K562 (cell line): Measurements from ENCODE around the gene ZNF775. TPM values are rescaled to one million over a fixed set of nuclear protein-coding genes. Genes with fewer than 3 reads are reported as not detected.

Experiments used
- BCOR ChIP-seq: fragments of 450-650 bp; IDR thresholded peaks from 2 replicates; pipeline ENCODE4 v1.6.1; 2016
- HMGXB4 ChIP-seq: sonication (generic); formaldehyde crosslinking; IDR thresholded peaks from 2 replicates; pipeline ENCODE4 v1.8.1; 2023; ENCODE audit warnings: mild to moderate bottlenecking, missing genetic modification reagents
- KAT2B ChIP-seq: IDR thresholded peaks from one replicate; pipeline ENCODE4 v1.6.1; 2012; ENCODE audit warnings: low read depth, mild to moderate bottlenecking, control low read depth, inconsistent platforms, low read length, moderate library complexity
- MYC ChIP-seq, 2 experiments: fragments of 250-450 bp in 1 of 2; sonication (Bioruptor Pico) in 1 of 2; IDR thresholded peaks; 2 replicates each; pipeline versions ENCODE4 v1.5.1 to v1.6.1; 2012 to 2021; ENCODE audit warnings: low read depth in 2 of 2, borderline replicate concordance in 1 of 2, improper control_type of control experiment in 1 of 2, low read length in 1 of 2, mild to moderate bottlenecking in 1 of 2, moderate library complexity in 1 of 2
- NONO ChIP-seq, 2 experiments: fragments of 200-400 bp in 1 of 2; fragments of 450-650 bp in 1 of 2; formaldehyde crosslinking in 1 of 2; IDR thresholded peaks; 2 replicates each; pipeline ENCODE4 v1.6.1; 2017; ENCODE audit warnings: low read depth in 2 of 2, mild to moderate bottlenecking in 2 of 2, moderate library complexity in 2 of 2, low read length in 1 of 2
- TSHZ1 ChIP-seq: fragments of 250-450 bp; sonication (Bioruptor Pico); IDR thresholded peaks from 2 replicates; pipeline ENCODE4 v1.4.0; 2020; ENCODE audit warnings: mild to moderate bottlenecking, moderate library complexity
- ZNF830 ChIP-seq: fragments of 250-450 bp; sonication (Bioruptor Pico); IDR thresholded peaks from 2 replicates; pipeline ENCODE4 v1.5.0; 2021; ENCODE audit warnings: mild to moderate bottlenecking
- polyA plus RNA-seq, 8 experiments: library from polyadenylated mRNA; depleted of rRNA in 4 of 8; stranded (reverse) in 5 of 8; unstranded in 3 of 8; fragments of >200 nt; fragmentation: Nextera tagmentation in 2 of 8; fragmentation: Illumina TruSeq in 1 of 8; extraction: Ambion mirVana in 2 of 8; extraction: Trizol in 1 of 8; gene quantifications; 2 replicates each; pipeline versions ENCODE4 v1.2.1 to v1.2.3, GENCODE V29; 2011 to 2014; ENCODE audit warnings: inconsistent platforms in 1 of 8, missing spikeins in 1 of 8
- total RNA-seq, 7 experiments: library from RNA; depleted of rRNA in 6 of 7; stranded (reverse); fragments of >200 nt in 6 of 7; fragmentation: Illumina TruSeq in 2 of 7; extraction: Trizol in 2 of 7; gene quantifications; 2 replicates each; pipeline versions ENCODE4 v1.2.1 to v1.2.3, GENCODE V29; 2011 to 2021; ENCODE audit warnings: low replicate concordance in 1 of 7
- TF ChIP-seq, protein P1 (sequence below): sonication (generic); formaldehyde crosslinking; IDR thresholded peaks from 2 replicates; pipeline ENCODE4 v1.9.0; 2022; ENCODE audit warnings: mild to moderate bottlenecking, missing genetic modification reagents
- TF ChIP-seq, protein P2 (sequence below): fragments of 250-450 bp; sonication (Bioruptor Pico); IDR thresholded peaks from 2 replicates; pipeline ENCODE4 v1.5.0; 2021; ENCODE audit warnings: mild to moderate bottlenecking, borderline replicate concordance
- TF ChIP-seq, protein P3 (sequence below), 3 experiments: IDR thresholded peaks in 2 of 3; conservative IDR thresholded peaks in 1 of 3; 2 replicates each; pipeline ENCODE4 v1.5.1; 2011 to 2012; ENCODE audit warnings: low read length in 3 of 3, mild to moderate bottlenecking in 3 of 3, control low read depth in 2 of 3, improper control_type of control experiment in 1 of 3, inconsistent platforms in 1 of 3, low read depth in 1 of 3, mixed read lengths in 1 of 3, moderate library complexity in 1 of 3; ENCODE audit not compliant: insufficient read depth in 2 of 3
- TF ChIP-seq, protein P4 (sequence below): sonication (generic); formaldehyde crosslinking; IDR thresholded peaks from 2 replicates; pipeline ENCODE4 v1.8.1; 2023; ENCODE audit warnings: mild to moderate bottlenecking, missing genetic modification reagents

ZNF775 gene
- total and polyA plus RNA-seq, 9 of the 15 experiments (the other 6 are each of a cell fraction or from before 2014, with no cell fraction given) = 0.04 to 18.7 (median 4.9) TPM

DNA sequence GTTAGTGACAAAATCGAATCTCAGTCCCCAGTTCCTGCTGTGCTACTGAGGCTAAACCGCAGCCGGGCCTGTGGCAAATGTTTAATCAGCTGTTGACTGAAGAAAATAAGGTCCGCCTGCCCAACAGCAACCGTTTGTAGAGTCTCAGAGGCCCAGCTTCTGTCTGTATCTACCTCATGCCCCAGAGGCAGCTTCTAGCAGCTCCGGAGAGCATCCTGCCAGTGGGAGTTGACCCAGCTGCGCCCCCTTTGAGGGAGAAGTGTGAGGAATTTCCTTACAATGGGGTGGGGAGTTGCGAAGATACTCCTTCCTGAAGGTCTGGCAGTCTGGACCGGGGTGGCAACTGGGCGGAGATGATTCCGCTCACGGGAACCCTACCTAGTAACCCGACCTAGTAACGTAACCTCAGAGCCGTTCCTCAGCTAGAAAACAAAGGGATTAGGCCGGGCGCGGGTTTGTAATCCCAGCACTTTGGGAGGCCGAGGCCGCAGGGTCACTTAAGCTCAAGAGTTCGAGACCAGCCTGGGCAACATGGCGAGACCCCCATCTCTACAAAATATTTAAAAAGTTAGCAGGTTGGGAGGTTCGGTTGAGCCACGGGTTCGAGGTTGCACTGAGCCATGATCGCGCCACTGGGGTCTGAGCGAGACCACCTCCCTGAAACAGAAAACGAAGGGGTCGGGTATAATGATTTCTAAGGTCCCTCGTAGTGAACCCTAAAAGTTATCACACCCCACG, 846 bp upstream of the ZNF775 start (continued):
- TF ChIP-seq MYC (IDR thresholded peaks at IDR 0.05; ENCODE audit: low read depth, low read length) = no peak
- TF ChIP-seq MYC (CRISPR knock-in tag; IDR thresholded peaks at IDR 0.05; ENCODE audit: borderline replicate concordance, low read depth) = peak; percentile 92; the same call in 1 of the 2 replicates
- TF ChIP-seq, protein P1, sequence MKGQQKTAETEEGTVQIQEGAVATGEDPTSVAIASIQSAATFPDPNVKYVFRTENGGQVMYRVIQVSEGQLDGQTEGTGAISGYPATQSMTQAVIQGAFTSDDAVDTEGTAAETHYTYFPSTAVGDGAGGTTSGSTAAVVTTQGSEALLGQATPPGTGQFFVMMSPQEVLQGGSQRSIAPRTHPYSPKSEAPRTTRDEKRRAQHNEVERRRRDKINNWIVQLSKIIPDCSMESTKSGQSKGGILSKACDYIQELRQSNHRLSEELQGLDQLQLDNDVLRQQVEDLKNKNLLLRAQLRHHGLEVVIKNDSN = no peak
- 0 out of 2 replicates have a peak, but pooled peaks have one; percentile 36 for TF ChIP-seq BCOR
- TF ChIP-seq, protein P2, sequence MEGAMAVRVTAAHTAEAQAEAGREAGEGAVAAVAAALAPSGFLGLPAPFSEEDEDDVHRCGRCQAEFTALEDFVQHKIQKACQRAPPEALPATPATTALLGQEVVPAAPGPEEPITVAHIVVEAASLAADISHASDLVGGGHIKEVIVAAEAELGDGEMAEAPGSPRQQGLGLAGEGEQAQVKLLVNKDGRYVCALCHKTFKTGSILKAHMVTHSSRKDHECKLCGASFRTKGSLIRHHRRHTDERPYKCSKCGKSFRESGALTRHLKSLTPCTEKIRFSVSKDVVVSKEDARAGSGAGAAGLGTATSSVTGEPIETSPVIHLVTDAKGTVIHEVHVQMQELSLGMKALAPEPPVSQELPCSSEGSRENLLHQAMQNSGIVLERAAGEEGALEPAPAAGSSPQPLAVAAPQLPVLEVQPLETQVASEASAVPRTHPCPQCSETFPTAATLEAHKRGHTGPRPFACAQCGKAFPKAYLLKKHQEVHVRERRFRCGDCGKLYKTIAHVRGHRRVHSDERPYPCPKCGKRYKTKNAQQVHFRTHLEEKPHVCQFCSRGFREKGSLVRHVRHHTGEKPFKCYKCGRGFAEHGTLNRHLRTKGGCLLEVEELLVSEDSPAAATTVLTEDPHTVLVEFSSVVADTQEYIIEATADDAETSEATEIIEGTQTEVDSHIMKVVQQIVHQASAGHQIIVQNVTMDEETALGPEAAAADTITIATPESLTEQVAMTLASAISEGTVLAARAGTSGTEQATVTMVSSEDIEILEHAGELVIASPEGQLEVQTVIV (CRISPR knock-in tag) = no peak
- TF ChIP-seq, protein P3, sequence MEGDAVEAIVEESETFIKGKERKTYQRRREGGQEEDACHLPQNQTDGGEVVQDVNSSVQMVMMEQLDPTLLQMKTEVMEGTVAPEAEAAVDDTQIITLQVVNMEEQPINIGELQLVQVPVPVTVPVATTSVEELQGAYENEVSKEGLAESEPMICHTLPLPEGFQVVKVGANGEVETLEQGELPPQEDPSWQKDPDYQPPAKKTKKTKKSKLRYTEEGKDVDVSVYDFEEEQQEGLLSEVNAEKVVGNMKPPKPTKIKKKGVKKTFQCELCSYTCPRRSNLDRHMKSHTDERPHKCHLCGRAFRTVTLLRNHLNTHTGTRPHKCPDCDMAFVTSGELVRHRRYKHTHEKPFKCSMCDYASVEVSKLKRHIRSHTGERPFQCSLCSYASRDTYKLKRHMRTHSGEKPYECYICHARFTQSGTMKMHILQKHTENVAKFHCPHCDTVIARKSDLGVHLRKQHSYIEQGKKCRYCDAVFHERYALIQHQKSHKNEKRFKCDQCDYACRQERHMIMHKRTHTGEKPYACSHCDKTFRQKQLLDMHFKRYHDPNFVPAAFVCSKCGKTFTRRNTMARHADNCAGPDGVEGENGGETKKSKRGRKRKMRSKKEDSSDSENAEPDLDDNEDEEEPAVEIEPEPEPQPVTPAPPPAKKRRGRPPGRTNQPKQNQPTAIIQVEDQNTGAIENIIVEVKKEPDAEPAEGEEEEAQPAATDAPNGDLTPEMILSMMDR (IDR thresholded peaks at IDR 0.05 in 2 of 3, conservative IDR thresholded peaks at IDR 0.05 in 1 of 3; ENCODE audit: insufficient read depth in 2 of 3, low read depth in 1 of 3, low read length in 3 of 3) = peak; percentile 52 to 66 (median 62); a peak in 5 of 6 replicates
- TF ChIP-seq, protein P4, sequence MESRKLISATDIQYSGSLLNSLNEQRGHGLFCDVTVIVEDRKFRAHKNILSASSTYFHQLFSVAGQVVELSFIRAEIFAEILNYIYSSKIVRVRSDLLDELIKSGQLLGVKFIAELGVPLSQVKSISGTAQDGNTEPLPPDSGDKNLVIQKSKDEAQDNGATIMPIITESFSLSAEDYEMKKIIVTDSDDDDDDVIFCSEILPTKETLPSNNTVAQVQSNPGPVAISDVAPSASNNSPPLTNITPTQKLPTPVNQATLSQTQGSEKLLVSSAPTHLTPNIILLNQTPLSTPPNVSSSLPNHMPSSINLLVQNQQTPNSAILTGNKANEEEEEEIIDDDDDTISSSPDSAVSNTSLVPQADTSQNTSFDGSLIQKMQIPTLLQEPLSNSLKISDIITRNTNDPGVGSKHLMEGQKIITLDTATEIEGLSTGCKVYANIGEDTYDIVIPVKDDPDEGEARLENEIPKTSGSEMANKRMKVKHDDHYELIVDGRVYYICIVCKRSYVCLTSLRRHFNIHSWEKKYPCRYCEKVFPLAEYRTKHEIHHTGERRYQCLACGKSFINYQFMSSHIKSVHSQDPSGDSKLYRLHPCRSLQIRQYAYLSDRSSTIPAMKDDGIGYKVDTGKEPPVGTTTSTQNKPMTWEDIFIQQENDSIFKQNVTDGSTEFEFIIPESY = no peak
- TF ChIP-seq TSHZ1 (CRISPR knock-in tag) = no peak
- TF ChIP-seq HMGXB4 (CRISPR knock-in tag) = no peak
- no peak for TF ChIP-seq ZNF830 (CRISPR knock-in tag)
- TF ChIP-seq NONO (IDR thresholded peaks at IDR 0.05; ENCODE audit: low read depth in 2 of 2, low read length in 1 of 2) = 0 out of 4 replicates have a peak, but pooled peaks of 1 of the 2 experiments have one; percentile 15
- TF ChIP-seq KAT2B = no peak
